ENCODE results near the gene GTF2F2.
"Not testable (repeated sequence)": the region's sequence is repeated elsewhere in the genome, so short reads cannot be mapped to it uniquely, and the experiment has no call there.

GTF2F2 gene

DNA sequence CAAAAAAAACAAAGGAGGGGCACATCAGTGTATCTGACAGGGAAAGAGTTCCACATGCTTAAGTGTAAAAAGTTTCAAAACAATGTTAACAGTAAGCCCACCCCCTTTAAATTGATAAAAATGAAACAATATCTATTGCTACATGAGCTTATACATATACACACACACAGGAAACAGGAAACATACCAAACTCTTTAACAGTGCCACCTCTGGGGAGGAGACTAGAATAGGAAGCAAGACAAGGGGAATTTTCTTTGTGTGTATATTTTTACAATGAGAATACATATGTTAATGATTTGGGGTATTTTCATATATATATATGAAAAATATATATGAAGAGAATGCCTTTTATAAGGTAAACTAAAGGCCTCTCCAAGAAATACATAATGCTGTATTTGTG lies 175.9 kb downstream of the GTF2F2 start:
- TF ChIP-seq CTCF (IDR thresholded peaks at IDR 0.05; ENCODE audit: control extremely low read depth, extremely low read depth, low read depth, missing control alignments), result no peak
- ChIA-PET CTCF (interaction anchor here (2.5 kb wide), 1 partner anchor 13 kb away, joined by 8 read pairs; no protein-coding TSS in a partner anchor), POLR2A (no interaction called here)
- DNase-seq (ENCODE audit: extremely low spot score), result no peak

GRCh38 chr13:45297456-45298205 lies 177.3 kb downstream of the GTF2F2 start:
- DNase-seq (ENCODE audit: extremely low spot score), result no peak
- ChIA-PET CTCF (interaction anchor here (0.6 to 4.2 kb wide), 8 partner anchors 11 to 260 kb away, joined by 3 to 29 read pairs (median 4); no protein-coding TSS in a partner anchor), POLR2A (no interaction called here)
- no peak for TF ChIP-seq CTCF (IDR thresholded peaks at IDR 0.05; ENCODE audit: control extremely low read depth, extremely low read depth, low read depth, missing control alignments)

GRCh38 chr13:45298206-45298505 lies 177.8 kb downstream of the GTF2F2 start:
- no peak for TF ChIP-seq CTCF (IDR thresholded peaks at IDR 0.05; ENCODE audit: control extremely low read depth, extremely low read depth, low read depth, missing control alignments)
- no peak for DNase-seq (ENCODE audit: extremely low spot score)
- ChIA-PET POLR2A (no interaction called here), CTCF (interaction anchor here (0.6 to 4.2 kb wide), 8 partner anchors 10 to 261 kb away, joined by 3 to 29 read pairs (median 4); no protein-coding TSS in a partner anchor)

- POLR2A ChIA-PET; DNase-seq (ENCODE audit: extremely low spot score): not testable (repeated sequence)
- CTCF ChIA-PET, result interaction anchor here (1.4 to 4.2 kb wide), 5 partner anchors 10 to 261 kb away, joined by 3 to 29 read pairs (median 11); no protein-coding TSS in a partner anchor
These were observed 178.2 kb downstream of the GTF2F2 start for GRCh38 chr13:45298550-45298949.

DNA sequence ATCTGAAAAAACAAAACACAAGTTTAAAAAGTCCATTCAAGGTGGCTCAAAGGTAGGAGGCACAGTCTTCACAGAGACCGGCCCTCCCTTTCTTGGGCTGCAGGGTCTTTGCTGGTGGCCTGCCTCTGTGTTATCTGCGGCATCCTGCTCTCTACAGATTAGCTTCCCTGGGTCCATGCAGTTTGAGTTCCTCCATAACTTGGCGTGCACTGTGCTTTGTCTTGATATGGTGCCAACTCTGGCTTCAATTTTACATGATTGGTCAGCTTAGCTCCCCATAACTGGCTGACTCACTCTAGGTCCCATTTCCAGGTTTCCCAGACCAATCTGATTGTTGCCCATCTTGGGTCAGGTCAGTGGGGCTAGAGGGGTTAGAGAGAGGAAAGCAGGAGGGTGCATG lies 178.9 kb downstream of the GTF2F2 start:
- no peak for DNase-seq (ENCODE audit: extremely low spot score)
- no peak for TF ChIP-seq CTCF (IDR thresholded peaks at IDR 0.05; ENCODE audit: control extremely low read depth, extremely low read depth, low read depth, missing control alignments)
- ChIA-PET CTCF (interaction anchor here (1.5 to 4.2 kb wide), 4 partner anchors 9 to 262 kb away, joined by 4 to 29 read pairs (median 12); no protein-coding TSS in a partner anchor), POLR2A (interaction anchor here (0.6 kb wide), 1 partner anchor 40 kb away, joined by 3 read pairs; no protein-coding TSS in a partner anchor)

DNA sequence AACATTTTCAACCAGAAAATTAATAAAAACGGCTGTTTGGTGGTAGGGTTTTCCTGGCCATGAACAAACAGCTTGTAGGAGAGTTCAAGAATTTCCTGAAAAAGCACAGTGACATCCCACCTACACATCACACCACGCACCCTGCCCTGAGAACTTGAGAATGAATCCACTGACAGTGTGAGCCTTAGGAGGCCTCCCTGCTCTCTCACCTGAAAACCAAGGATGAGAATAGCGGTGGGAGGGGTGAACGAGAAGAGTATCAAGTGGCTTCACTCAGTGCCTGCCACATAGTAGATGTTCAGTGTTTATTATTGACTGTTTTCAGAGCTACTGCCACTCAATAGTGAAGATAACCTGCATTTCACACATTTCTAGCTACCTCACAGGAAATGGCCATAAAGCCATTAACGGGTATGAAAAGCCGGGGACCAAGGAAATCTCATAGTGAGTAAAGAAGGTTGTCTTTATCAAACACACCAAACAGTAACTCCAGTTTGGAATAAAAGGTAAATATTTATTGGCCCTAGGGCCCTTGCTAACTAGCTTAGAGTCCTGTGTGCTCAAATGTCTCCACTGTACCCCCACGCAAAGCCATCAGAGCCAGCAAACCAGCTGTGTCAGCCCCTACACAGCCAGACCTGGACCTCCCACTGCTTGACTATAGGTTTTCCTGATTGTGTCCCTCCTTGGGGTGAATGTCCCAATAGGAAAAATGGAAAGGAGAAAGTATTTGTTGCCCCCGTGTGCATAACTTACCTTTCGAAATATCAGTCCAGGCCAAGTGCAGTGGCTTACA lies 180.1 kb downstream of the GTF2F2 start:
- POLR2A ChIA-PET, result no interaction called here
- CTCF ChIA-PET, result interaction anchor here (1.0 to 4.2 kb wide), 6 partner anchors 8 to 816 kb away, joined by 3 to 29 read pairs (median 4); no protein-coding TSS in a partner anchor
- no peak for TF ChIP-seq CTCF (IDR thresholded peaks at IDR 0.05; ENCODE audit: control extremely low read depth, extremely low read depth, low read depth, missing control alignments)
- DNase-seq (ENCODE audit: extremely low spot score), result no peak
